ENCODE measurements around the gene C9orf152. TPM values are rescaled to one million over a fixed set of nuclear protein-coding genes. Genes with fewer than 3 reads are reported as not detected.

Gene C9orf152
- total and polyA plus RNA-seq, 4 donors, result 0.08 to 0.29 (median 0.20) TPM; not detected in 1

- TF ChIP-seq HNF4A (conservative IDR thresholded peaks at IDR 0.05) (peak in 1 of 2 donors; percentile 43), REST (IDR thresholded peaks at IDR 0.05) (no peak), FOXA2 (IDR thresholded peaks at IDR 0.05) (no peak), RAD21 (IDR thresholded peaks at IDR 0.05) (peak; percentile 98 to 99), ZBTB33 (IDR thresholded peaks at IDR 0.05) (no peak), NR2F2 (IDR thresholded peaks at IDR 0.05) (no peak)
- TF ChIP-seq, protein P1, sequence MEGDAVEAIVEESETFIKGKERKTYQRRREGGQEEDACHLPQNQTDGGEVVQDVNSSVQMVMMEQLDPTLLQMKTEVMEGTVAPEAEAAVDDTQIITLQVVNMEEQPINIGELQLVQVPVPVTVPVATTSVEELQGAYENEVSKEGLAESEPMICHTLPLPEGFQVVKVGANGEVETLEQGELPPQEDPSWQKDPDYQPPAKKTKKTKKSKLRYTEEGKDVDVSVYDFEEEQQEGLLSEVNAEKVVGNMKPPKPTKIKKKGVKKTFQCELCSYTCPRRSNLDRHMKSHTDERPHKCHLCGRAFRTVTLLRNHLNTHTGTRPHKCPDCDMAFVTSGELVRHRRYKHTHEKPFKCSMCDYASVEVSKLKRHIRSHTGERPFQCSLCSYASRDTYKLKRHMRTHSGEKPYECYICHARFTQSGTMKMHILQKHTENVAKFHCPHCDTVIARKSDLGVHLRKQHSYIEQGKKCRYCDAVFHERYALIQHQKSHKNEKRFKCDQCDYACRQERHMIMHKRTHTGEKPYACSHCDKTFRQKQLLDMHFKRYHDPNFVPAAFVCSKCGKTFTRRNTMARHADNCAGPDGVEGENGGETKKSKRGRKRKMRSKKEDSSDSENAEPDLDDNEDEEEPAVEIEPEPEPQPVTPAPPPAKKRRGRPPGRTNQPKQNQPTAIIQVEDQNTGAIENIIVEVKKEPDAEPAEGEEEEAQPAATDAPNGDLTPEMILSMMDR (IDR thresholded peaks at IDR 0.05; ENCODE audit: low read depth, low read length, missing input control), result peak; percentile 84
- DNase-seq (ENCODE audit: low spot score), result peak; percentile 63
- Histone ChIP-seq H3K9ac (ENCODE audit: low read depth in 1 of 2, low read length in 2 of 2) (no peak overlapping the region), H3K9me3 (ENCODE audit: control insufficient read depth in 4 of 4, low read length in 3 of 4) (no peaks in the 10 kb centered on the region), H3K4me3 (ENCODE audit: low read depth in 1 of 3, low read length in 3 of 3) (no peak overlapping the region), H3K27me3 (ENCODE audit: control insufficient read depth in 4 of 4, insufficient read depth in 4 of 4, low read length in 3 of 4) (no peaks in the 10 kb centered on the region), H3K27ac (ENCODE audit: low read depth in 1 of 2, low read length in 2 of 2) (no peak overlapping the region), H3K4me1 (ENCODE audit: control insufficient read depth in 4 of 4, insufficient read depth in 4 of 4, low read length in 3 of 4) (peaks cover 0 to 5% (median 1%) of the 10 kb centered on the region in 4 donors), H3K36me3 (ENCODE audit: control insufficient read depth in 4 of 4, insufficient read depth in 3 of 4, low read depth in 1 of 4, low read length in 3 of 4) (no peaks in the 10 kb centered on the region)
- WGBS, result 73% methylated on average over 7 of the region's 7 CpGs
Observed at GRCh38 chr9:110183208-110184145, 24.5 kb downstream of the C9orf152 start.

DNA sequence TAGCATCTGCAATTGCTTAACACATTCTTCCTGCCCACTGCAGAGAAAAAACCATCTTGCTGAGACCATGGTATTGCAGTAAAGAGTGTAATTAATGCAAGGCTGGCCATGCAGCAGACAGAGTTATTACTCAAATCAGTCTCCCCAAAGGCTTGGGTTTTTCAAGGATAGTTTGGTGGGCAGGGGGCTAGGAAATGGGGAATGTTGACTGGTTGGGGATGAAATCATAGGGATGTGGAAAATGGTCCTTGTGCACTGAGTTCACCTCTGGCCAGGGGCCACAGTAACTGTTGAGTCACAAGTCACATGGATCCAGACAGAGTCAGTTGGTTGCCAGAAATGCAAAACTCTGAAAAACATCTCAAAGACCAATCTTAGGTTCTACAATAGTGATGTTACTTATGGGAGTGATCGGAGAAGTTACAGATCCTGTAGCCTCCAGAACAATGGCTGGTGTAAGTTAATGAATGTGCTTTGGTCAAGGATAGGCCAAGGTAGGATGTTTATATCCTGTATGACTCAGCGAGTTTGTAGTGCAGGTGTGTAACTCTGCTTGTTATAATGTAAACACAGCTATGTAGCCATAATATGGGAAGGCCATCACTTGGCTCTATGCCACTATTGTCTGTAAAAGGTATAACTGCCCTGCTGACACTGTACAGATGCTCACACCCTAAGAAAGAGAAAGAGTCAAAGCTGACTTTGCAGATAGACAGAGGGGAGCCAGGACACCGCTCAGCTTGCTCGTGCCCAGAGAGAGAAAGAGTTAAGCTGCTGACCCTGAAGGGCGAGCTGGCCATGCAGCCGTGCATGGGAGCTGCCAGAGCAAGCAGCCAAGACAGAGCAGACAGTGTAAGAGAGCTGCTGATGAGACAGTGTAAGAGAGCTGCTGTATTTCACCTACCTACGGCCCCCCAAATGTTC, 27.2 kb downstream of the C9orf152 start:
- no peaks in the 10 kb centered on the region for H3K9me3 ChIP-seq (ENCODE audit: control insufficient read depth in 4 of 4, low read length in 3 of 4)
- TF ChIP-seq RXRA (IDR thresholded peaks at IDR 0.05), result peak; percentile 10 to 13
- TF ChIP-seq EGR1 (IDR thresholded peaks at IDR 0.05; ENCODE audit: low read depth in 2 of 2), result no peak
- no peak overlapping the region for H3K4me3 ChIP-seq (ENCODE audit: low read depth in 1 of 3, low read length in 3 of 3)
- H3K27me3 ChIP-seq (ENCODE audit: control insufficient read depth in 4 of 4, insufficient read depth in 4 of 4, low read length in 3 of 4), result no peaks in the 10 kb centered on the region
- peaks cover 0 to 5% (median 0%) of the 10 kb centered on the region in 4 donors for H3K4me1 ChIP-seq (ENCODE audit: control insufficient read depth in 4 of 4, insufficient read depth in 4 of 4, low read length in 3 of 4)
- H3K9ac ChIP-seq (ENCODE audit: low read depth in 1 of 2, low read length in 2 of 2), result no peak overlapping the region
- no peaks in the 10 kb centered on the region for H3K36me3 ChIP-seq (ENCODE audit: control insufficient read depth in 4 of 4, insufficient read depth in 3 of 4, low read depth in 1 of 4, low read length in 3 of 4)
- no peak for DNase-seq (ENCODE audit: low spot score)
- no peak overlapping the region for H3K27ac ChIP-seq (ENCODE audit: low read depth in 1 of 2, low read length in 2 of 2)
- 84% methylated on average over 7 of the region's 7 CpGs for WGBS
